H1 (cell line): ENCODE results near the gene AMT. TPM values are rescaled to one million over a fixed set of nuclear protein-coding genes. Genes with fewer than 3 reads are reported as not detected.

Source experiments
- CTBP2 ChIP-seq: IDR thresholded peaks from 2 replicates; pipeline ENCODE4 v1.7.0; 2011; ENCODE audit warnings: borderline replicate concordance, mild to moderate bottlenecking, moderate library complexity, mixed read lengths, low read length; ENCODE audit not compliant: insufficient read depth, insufficient read length
- CTCF ChIP-seq, 3 experiments: IDR thresholded peaks; 1 replicate in 2 of 3; 2 replicates in 1 of 3; pipeline versions ENCODE4 v1.5.1 to v1.6.1; 2011; ENCODE audit warnings: low read length in 3 of 3, mild to moderate bottlenecking in 3 of 3, inconsistent platforms in 2 of 3, low read depth in 1 of 3, moderate library complexity in 1 of 3; ENCODE audit not compliant: insufficient read depth in 1 of 3; ENCODE audit errors: control extremely low read depth in 1 of 3
- JUND ChIP-seq: IDR thresholded peaks from 2 replicates; pipeline ENCODE4 v1.6.1; 2011; ENCODE audit warnings: mild to moderate bottlenecking, improper control_type of control experiment, low read length
- KDM1A ChIP-seq: fragments of 200-600, 300-600 bp; sonication (generic); IDR thresholded peaks from 2 replicates; pipeline ENCODE4 v1.7.1; 2016; ENCODE audit warnings: mild to moderate bottlenecking, low read length, borderline replicate concordance
- polyA plus RNA-seq, 7 experiments: library from polyadenylated mRNA; depleted of rRNA in 3 of 7; stranded (reverse) in 5 of 7; unstranded in 2 of 7; fragments of >200 nt in 5 of 7; fragments of 200-250 nt in 2 of 7; gene quantifications; 1 replicate in 5 of 7; 2 replicates in 1 of 7; 4 replicates in 1 of 7; pipeline versions ENCODE4 v1.2.1 to v1.2.3, GENCODE V29; 2011 to 2013; ENCODE audit warnings: missing spikeins in 2 of 7, mixed read lengths in 2 of 7
- total RNA-seq: library from RNA; stranded (reverse); fragmentation: NEBNext Ultra II Directional; extraction: Animal tissue kit (Norgen Biotek cat#: 25700); gene quantifications from 2 replicates; pipeline ENCODE4 v1.2.1, GENCODE V29; 2021
- TF ChIP-seq, protein P1 (sequence below): fragments of 300-600 bp; sonication (generic); IDR thresholded peaks from 2 replicates; pipeline ENCODE4 v1.7.1; 2012; ENCODE audit warnings: low read length, moderate library complexity, mild to moderate bottlenecking, inconsistent platforms; ENCODE audit not compliant: insufficient replicate concordance

Gene AMT
- total and polyA plus RNA-seq, 2 of the 8 experiments (the other 6 are each of a cell fraction or from before 2014, with no cell fraction given), result 46.5 to 92.4 TPM

DNA sequence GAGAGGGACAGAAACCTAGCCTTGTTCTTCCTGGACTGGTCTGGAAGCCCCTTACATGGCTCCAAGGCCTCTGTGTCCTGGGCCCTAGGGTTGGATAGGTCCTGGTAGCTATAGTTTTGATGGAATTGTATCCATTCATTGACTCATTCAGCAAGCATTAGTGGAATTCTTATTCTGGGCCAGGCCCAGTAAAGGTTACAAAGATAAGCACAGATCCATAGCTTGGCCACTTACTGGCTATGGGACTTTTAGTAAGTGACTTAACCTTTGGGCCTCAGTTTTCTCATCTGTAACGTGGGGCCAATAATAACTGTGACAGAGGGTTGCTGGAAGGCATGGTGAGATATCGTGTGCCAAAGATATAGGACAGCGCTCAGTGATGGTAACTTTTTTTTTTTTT, 34.2 kb upstream of the AMT start (continued):
- no peak for TF ChIP-seq CTCF (IDR thresholded peaks at IDR 0.05; ENCODE audit: control extremely low read depth in 1 of 3, insufficient read depth in 1 of 3, low read depth in 1 of 3, low read length in 3 of 3)
- no peak for TF ChIP-seq JUND
- no peak for TF ChIP-seq CTBP2
- TF ChIP-seq, protein P1, sequence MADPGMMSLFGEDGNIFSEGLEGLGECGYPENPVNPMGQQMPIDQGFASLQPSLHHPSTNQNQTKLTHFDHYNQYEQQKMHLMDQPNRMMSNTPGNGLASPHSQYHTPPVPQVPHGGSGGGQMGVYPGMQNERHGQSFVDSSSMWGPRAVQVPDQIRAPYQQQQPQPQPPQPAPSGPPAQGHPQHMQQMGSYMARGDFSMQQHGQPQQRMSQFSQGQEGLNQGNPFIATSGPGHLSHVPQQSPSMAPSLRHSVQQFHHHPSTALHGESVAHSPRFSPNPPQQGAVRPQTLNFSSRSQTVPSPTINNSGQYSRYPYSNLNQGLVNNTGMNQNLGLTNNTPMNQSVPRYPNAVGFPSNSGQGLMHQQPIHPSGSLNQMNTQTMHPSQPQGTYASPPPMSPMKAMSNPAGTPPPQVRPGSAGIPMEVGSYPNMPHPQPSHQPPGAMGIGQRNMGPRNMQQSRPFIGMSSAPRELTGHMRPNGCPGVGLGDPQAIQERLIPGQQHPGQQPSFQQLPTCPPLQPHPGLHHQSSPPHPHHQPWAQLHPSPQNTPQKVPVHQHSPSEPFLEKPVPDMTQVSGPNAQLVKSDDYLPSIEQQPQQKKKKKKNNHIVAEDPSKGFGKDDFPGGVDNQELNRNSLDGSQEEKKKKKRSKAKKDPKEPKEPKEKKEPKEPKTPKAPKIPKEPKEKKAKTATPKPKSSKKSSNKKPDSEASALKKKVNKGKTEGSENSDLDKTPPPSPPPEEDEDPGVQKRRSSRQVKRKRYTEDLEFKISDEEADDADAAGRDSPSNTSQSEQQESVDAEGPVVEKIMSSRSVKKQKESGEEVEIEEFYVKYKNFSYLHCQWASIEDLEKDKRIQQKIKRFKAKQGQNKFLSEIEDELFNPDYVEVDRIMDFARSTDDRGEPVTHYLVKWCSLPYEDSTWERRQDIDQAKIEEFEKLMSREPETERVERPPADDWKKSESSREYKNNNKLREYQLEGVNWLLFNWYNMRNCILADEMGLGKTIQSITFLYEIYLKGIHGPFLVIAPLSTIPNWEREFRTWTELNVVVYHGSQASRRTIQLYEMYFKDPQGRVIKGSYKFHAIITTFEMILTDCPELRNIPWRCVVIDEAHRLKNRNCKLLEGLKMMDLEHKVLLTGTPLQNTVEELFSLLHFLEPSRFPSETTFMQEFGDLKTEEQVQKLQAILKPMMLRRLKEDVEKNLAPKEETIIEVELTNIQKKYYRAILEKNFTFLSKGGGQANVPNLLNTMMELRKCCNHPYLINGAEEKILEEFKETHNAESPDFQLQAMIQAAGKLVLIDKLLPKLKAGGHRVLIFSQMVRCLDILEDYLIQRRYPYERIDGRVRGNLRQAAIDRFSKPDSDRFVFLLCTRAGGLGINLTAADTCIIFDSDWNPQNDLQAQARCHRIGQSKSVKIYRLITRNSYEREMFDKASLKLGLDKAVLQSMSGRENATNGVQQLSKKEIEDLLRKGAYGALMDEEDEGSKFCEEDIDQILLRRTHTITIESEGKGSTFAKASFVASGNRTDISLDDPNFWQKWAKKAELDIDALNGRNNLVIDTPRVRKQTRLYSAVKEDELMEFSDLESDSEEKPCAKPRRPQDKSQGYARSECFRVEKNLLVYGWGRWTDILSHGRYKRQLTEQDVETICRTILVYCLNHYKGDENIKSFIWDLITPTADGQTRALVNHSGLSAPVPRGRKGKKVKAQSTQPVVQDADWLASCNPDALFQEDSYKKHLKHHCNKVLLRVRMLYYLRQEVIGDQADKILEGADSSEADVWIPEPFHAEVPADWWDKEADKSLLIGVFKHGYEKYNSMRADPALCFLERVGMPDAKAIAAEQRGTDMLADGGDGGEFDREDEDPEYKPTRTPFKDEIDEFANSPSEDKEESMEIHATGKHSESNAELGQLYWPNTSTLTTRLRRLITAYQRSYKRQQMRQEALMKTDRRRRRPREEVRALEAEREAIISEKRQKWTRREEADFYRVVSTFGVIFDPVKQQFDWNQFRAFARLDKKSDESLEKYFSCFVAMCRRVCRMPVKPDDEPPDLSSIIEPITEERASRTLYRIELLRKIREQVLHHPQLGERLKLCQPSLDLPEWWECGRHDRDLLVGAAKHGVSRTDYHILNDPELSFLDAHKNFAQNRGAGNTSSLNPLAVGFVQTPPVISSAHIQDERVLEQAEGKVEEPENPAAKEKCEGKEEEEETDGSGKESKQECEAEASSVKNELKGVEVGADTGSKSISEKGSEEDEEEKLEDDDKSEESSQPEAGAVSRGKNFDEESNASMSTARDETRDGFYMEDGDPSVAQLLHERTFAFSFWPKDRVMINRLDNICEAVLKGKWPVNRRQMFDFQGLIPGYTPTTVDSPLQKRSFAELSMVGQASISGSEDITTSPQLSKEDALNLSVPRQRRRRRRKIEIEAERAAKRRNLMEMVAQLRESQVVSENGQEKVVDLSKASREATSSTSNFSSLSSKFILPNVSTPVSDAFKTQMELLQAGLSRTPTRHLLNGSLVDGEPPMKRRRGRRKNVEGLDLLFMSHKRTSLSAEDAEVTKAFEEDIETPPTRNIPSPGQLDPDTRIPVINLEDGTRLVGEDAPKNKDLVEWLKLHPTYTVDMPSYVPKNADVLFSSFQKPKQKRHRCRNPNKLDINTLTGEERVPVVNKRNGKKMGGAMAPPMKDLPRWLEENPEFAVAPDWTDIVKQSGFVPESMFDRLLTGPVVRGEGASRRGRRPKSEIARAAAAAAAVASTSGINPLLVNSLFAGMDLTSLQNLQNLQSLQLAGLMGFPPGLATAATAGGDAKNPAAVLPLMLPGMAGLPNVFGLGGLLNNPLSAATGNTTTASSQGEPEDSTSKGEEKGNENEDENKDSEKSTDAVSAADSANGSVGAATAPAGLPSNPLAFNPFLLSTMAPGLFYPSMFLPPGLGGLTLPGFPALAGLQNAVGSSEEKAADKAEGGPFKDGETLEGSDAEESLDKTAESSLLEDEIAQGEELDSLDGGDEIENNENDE, result no peak
- no peak for TF ChIP-seq KDM1A
- TF ChIP-seq, all 59 proteins: peak for 0
